Spleen (tissue), 11 donors: ENCODE data around the gene MAL. TPM values are rescaled to one million over a fixed set of nuclear protein-coding genes. Genes with fewer than 3 reads are reported as not detected.

ENCODE experiments used
- DNase-seq: peaks from one replicate; pipeline ENCODE4 v3.0.0-alpha.2; 2020
- H3K27ac ChIP-seq, 8 donors: fragments of 200-600 bp; sonication (generic) in 7 of 8; 1 replicate in 4 of 8; 2 replicates in 4 of 8; pipeline versions ENCODE4 v1.5.0 to v1.8.0; 2016 to 2021; ENCODE audit warnings: inconsistent platforms in 4 of 8, mild to moderate bottlenecking in 4 of 8, moderate library complexity in 1 of 8
- H3K27me3 ChIP-seq, 7 donors: fragments of 200-600 bp; sonication (generic) in 6 of 7; replicated peaks in 1 of 7; 1 replicate in 4 of 7; 2 replicates in 3 of 7; pipeline versions ENCODE4 v1.5.0 to v1.8.0; 2016 to 2021; ENCODE audit warnings: inconsistent platforms in 3 of 7, mild to moderate bottlenecking in 1 of 7
- H3K36me3 ChIP-seq, 6 donors: fragments of 200-600 bp; sonication (generic) in 5 of 6; 1 replicate in 4 of 6; 2 replicates in 2 of 6; pipeline versions ENCODE4 v1.5.0 to v1.8.0; 2016 to 2021; ENCODE audit warnings: inconsistent platforms in 2 of 6
- H3K4me1 ChIP-seq, 6 donors: fragments of 200-600 bp; sonication (generic) in 5 of 6; 1 replicate in 3 of 6; 2 replicates in 3 of 6; pipeline versions ENCODE4 v1.5.0 to v1.8.0; 2016 to 2021; ENCODE audit warnings: inconsistent platforms in 3 of 6
- H3K4me3 ChIP-seq, 8 donors: fragments of 200-600 bp; sonication (generic) in 7 of 8; 1 replicate in 4 of 8; 2 replicates in 4 of 8; pipeline versions ENCODE4 v1.5.0 to v1.8.0; 2016 to 2021; ENCODE audit warnings: inconsistent platforms in 4 of 8, mild to moderate bottlenecking in 4 of 8, moderate library complexity in 2 of 8
- H3K9me3 ChIP-seq, 8 donors: fragments of 200-600 bp; sonication (generic) in 7 of 8; 1 replicate in 4 of 8; 2 replicates in 4 of 8; pipeline versions ENCODE4 v1.5.0 to v1.8.0; 2016 to 2021; ENCODE audit warnings: inconsistent platforms in 4 of 8
- CTCF ChIP-seq, 11 experiments: fragments of 200-600 bp in 7 of 11; fragments of 450-650 bp in 4 of 11; sonication (generic) in 4 of 11; IDR thresholded peaks in 8 of 11; conservative IDR thresholded peaks in 3 of 11; 1 replicate in 7 of 11; 2 replicates in 4 of 11; pipeline versions ENCODE4 v1.4.0 to v1.8.0; 2016 to 2021; ENCODE audit warnings: antibody characterized with exemption in 11 of 11, inconsistent platforms in 4 of 11, mild to moderate bottlenecking in 1 of 11
- POLR2A ChIP-seq, 3 donors: fragments of 450-650 bp; IDR thresholded peaks; one replicate each; pipeline ENCODE4 v1.5.1; 2017; ENCODE audit warnings: antibody characterized with exemption in 3 of 3, mild to moderate bottlenecking in 1 of 3
- POLR2AphosphoS5 ChIP-seq, 3 donors: sonication (generic); formaldehyde crosslinking; IDR thresholded peaks; one replicate each; pipeline ENCODE4 v1.5.1; 2017; ENCODE audit warnings: antibody characterized with exemption in 3 of 3
- WGBS, 5 donors: extraction: QIAGEN DNeasy Blood & Tissue Kit in 3 of 5; methylation state at CpG; one replicate each; pipeline versions ENCODE4 v1.1.5 to v1.1.7; 2013 to 2018; 5-methylcytosine and 5-hydroxymethylcytosine counted together
- intact Hi-C: fragments of 100-400 bp; cut with DNase I; formaldehyde crosslinking; loops from one replicate; pipeline ENCODE4 v1.15.0; 2023; ENCODE audit warnings: low total_unique reads
- polyA plus RNA-seq, 3 donors: library from polyadenylated mRNA; stranded (reverse); fragments of 200-250 nt; gene quantifications; one replicate each; pipeline ENCODE4 v1.2.1, GENCODE V29; 2013
- total RNA-seq, 7 donors: library from RNA; depleted of rRNA in 3 of 7; stranded (reverse); fragments of >200 nt in 3 of 7; fragmentation: NEBNext Ultra II Directional in 4 of 7; extraction: Animal tissue kit (Norgen Biotek cat#: 25700) in 4 of 7; gene quantifications; one replicate each; pipeline versions ENCODE4 v1.1.0 to v1.2.1, GENCODE V29; 2016 to 2021
- donor health status: healthy with polysubstance abuse.
- donor health status: DM: no; HTN: no; CAD: no; lungs with moderate emphysema.
- donor health status: DM: no; HTN: no; CAD: no.
- donor health status: Bipolar disorder and iron deficiency.
- donor health status: healthy.
- donor health status: DM: no; HTN: no; CAD: no.
- donor health status: DM: yes; HTN: yes; CAD: no.

The MAL gene
- total and polyA plus RNA-seq, 10 donors, result 4.7 to 18.8 (median 8.7) TPM

GRCh38 chr2:95038635-95039298, 13.3 kb downstream of the MAL start:
- Histone ChIP-seq H3K36me3 (no peaks in the 10 kb centered on the region), H3K27me3 (peaks cover 0 to 21% (median 0%) of the 10 kb centered on the region in 7 donors), H3K27ac (no peak overlapping the region), H3K4me1 (peaks cover 0 to 8% (median 0%) of the 10 kb centered on the region in 6 donors), H3K9me3 (no peaks in the 10 kb centered on the region), H3K4me3 (no peak overlapping the region)
- TF ChIP-seq POLR2A (IDR thresholded peaks at IDR 0.05) (no peak), CTCF (IDR thresholded peaks at IDR 0.05 in 8 of 11, conservative IDR thresholded peaks at IDR 0.05 in 3 of 11) (no peak), POLR2AphosphoS5 (IDR thresholded peaks at IDR 0.05) (no peak)
- intact Hi-C loops, result no loop called here
- 77 to 98% (median 92%) methylated on average over 4 of the region's 4 CpGs for WGBS, 5 donors
- no peak for DNase-seq

DNA sequence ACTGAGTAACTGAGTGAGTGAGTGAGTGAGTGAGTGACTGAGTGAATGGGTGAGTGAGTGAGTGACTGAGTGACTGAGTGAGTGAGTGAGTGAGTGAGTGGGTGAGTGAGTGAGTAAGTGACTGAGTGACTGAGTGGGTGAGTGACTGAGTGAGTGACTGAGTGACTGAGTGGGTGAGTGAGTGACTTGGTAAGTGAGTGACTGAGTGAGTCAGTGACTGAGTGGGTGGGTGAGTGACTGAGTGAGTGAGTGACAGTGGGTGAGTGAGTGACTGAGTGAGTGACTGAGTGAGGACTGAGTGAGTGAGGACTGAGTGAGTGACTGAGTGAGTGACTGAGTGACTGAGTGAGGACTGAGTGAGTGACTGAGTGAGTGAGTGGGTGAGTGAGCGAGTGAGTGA, 13.9 kb downstream of the MAL start:
- no peak for DNase-seq
- Histone ChIP-seq H3K4me1 (peaks cover 0 to 8% (median 0%) of the 10 kb centered on the region in 6 donors), H3K9me3 (no peaks in the 10 kb centered on the region), H3K27ac (no peak overlapping the region), H3K27me3 (peaks cover 0 to 18% (median 0%) of the 10 kb centered on the region in 7 donors), H3K4me3 (no peak overlapping the region), H3K36me3 (no peaks in the 10 kb centered on the region)
- WGBS, 5 donors, result 70 to 100% (median 92%) methylated on average over 1 of the region's 1 CpG
- TF ChIP-seq POLR2A (IDR thresholded peaks at IDR 0.05) (no peak), CTCF (IDR thresholded peaks at IDR 0.05 in 8 of 11, conservative IDR thresholded peaks at IDR 0.05 in 3 of 11) (no peak), POLR2AphosphoS5 (IDR thresholded peaks at IDR 0.05) (no peak)
- intact Hi-C loops, result no loop called here

DNA sequence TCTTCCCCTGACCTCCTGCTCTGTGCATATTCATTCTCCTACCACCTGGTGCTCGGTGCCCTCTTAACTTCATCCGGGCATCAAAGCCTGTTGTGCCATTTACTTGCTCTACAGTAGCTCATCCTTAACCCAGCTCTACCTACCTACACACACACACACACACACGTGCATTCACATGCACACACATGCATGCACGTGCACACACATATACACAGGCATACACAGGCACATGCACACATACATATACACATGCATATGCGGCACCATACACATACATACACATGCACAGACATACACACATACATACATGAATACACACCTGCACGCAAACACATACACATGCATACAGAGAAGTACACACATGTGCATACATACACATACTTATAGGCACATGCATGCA, 14.5 kb downstream of the MAL start:
- 82 to 91% (median 87%) methylated on average over 6 of the region's 6 CpGs for WGBS, 5 donors
- Histone ChIP-seq H3K27me3 (peaks cover 0 to 18% (median 0%) of the 10 kb centered on the region in 7 donors), H3K4me1 (peaks cover 0 to 8% (median 0%) of the 10 kb centered on the region in 6 donors), H3K4me3 (no peak overlapping the region), H3K36me3 (no peaks in the 10 kb centered on the region), H3K27ac (no peak overlapping the region), H3K9me3 (no peaks in the 10 kb centered on the region)
- no peak for TF ChIP-seq CTCF (IDR thresholded peaks at IDR 0.05 in 8 of 11, conservative IDR thresholded peaks at IDR 0.05 in 3 of 11)
- no peak for TF ChIP-seq POLR2AphosphoS5 (IDR thresholded peaks at IDR 0.05)
- TF ChIP-seq POLR2A (IDR thresholded peaks at IDR 0.05), result no peak
- no peak for DNase-seq
- intact Hi-C loops, result no loop called here

DNA sequence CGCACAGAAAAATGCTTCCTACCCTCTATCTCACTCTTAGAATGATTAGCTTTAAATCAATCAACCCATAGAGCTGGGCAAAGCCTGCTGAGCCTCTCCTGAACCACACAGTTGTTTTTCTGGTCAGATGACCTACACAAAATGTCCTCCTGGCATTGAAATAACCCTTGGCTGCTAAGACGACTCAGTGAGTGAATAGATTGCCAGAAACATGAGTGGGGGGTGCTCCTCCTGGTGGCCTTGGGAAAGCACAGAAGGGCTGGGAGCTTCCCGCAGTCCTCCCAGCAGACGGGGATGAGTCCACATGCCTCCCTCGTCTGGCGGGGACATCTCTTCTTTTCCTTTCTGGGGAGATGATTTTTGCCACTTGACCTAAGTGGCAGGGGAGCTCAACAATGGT, 14.9 kb downstream of the MAL start:
- DNase-seq, result no peak
- H3K27me3 ChIP-seq, result peaks cover 0 to 22% (median 0%) of the 10 kb centered on the region in 7 donors
- 73 to 90% (median 76%) methylated on average over 6 of the region's 6 CpGs for WGBS, 5 donors
- no peak overlapping the region for H3K4me3 ChIP-seq
- intact Hi-C loops, result no loop called here
- no peak for TF ChIP-seq CTCF (IDR thresholded peaks at IDR 0.05 in 8 of 11, conservative IDR thresholded peaks at IDR 0.05 in 3 of 11)
- TF ChIP-seq POLR2AphosphoS5 (IDR thresholded peaks at IDR 0.05), result no peak
- TF ChIP-seq POLR2A (IDR thresholded peaks at IDR 0.05), result no peak
- no peak overlapping the region for H3K27ac ChIP-seq
- no peaks in the 10 kb centered on the region for H3K9me3 ChIP-seq
- peaks cover 0 to 8% (median 0%) of the 10 kb centered on the region in 6 donors for H3K4me1 ChIP-seq
- H3K36me3 ChIP-seq, result no peaks in the 10 kb centered on the region
